Measurements from ENCODE around the gene DERA. TPM values are rescaled to one million over a fixed set of nuclear protein-coding genes. Genes with fewer than 3 reads are reported as not detected.

Gene DERA
- total RNA-seq, 1 donor from 2014 or later: 41.9 TPM

DNA sequence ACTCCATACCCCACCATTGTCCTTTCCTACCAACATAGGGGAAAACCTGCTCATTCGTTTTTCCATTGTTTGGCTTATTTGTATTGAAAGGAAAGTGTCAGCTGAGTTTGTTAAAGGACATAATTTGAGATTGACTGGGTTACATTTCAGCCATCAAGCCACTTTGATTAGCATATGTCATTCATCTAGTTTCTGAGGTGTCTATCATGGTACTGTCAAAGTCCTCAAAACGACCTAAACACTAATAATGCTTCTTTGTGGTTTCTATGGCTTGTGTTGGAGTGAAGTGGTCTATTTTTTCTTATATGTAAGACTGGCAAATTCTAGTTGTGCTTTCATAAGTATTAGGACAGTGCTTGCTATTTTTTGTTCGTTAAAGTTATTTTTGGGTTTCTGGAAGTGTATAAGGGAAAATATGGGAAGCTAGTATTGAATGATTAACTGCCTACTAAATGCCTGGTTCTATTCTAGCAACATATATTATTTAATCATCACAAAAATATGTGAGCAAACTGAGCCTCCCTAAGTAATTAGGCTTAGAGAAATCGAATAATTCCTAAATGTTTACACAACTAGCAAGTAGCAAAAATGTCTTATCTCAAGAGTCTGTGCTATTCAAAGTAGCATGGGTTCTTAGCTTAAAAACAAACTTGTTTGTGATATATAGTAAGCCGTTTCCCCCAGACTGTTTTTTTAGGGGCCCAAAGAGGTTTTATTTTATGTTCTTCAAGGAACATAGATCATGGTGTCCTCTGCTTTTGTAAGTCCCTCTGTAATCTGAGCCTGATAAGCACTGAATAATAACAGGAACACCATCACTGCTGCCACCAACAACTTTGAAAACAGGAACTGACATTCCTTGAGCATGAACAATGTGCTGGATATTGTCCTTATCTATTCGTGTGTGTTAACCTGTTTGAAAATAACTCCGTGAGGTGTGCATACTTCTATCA lies 67.1 kb downstream of the DERA start:
- Mint-ChIP-seq H3K36me3 (ENCODE audit: insufficient read depth) (peaks cover 5% of the 10 kb centered on the region), H3K4me3 (ENCODE audit: low read depth) (no peak overlapping the region), H3K27ac (peak overlapping the region; percentile 33), H3K9me3 (ENCODE audit: low read depth) (no peaks in the 10 kb centered on the region), H3K4me1 (ENCODE audit: low read depth) (peaks cover 25% of the 10 kb centered on the region), H3K27me3 (no peaks in the 10 kb centered on the region)
- TF ChIP-seq CTCF (IDR thresholded peaks at IDR 0.05; ENCODE audit: unreplicated experiment): no peak
- DNase-seq (ENCODE audit: low spot score, unreplicated experiment): no peak

DNA sequence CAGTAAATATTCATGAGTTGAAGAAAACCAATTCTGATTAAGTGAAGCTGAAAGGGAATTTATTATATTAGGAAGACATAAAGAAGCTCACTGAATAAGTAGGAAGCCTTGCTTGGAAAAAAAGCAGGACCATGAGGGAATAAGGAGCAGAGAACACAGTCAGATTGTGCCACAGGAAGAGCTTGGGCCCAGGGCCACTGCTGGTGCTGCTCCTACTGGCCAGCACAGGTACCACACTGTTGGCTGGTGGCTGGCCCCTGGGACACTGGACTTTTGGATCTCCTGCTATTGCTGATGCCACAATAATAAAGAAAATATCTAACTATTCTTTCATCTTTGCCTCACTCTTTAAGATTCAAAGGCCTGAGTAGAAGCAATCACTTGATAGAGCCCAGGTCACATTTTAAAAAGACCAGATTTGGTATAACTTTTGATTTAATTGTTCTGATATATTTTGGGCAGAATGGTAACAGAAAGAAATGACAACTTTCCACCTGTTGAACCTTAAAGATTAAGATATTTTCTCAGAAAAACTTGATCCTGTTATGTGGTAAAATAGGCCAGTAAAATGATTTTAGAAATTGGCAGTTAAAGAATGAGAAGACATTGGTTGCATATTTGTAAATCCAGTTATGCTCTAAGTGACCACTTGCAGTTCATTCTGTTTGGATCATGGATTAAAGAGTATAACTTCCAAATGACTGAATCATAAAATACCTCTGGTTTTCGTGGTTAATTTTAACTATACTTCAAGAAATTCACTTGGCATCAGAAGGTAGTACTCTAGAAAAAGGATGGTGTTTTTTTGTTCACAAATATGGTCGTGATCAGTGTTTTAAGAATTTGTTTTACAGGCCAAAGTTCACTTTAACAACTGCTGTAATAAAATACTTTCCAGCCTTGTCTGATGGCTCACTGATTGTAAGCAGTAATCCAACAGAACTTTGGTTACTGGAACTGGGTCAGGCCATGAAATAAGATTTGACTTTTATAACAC lies 68.3 kb downstream of the DERA start:
- peak; percentile 66 for TF ChIP-seq CTCF (IDR thresholded peaks at IDR 0.05; ENCODE audit: unreplicated experiment)
- no peak overlapping the region for H3K4me3 Mint-ChIP-seq (ENCODE audit: low read depth)
- H3K27ac Mint-ChIP-seq: peak overlapping the region; percentile 33
- DNase-seq (ENCODE audit: low spot score, unreplicated experiment): no peak
- H3K36me3 Mint-ChIP-seq (ENCODE audit: insufficient read depth): peaks cover 11% of the 10 kb centered on the region
- no peaks in the 10 kb centered on the region for H3K27me3 Mint-ChIP-seq
- peaks cover 27% of the 10 kb centered on the region for H3K4me1 Mint-ChIP-seq (ENCODE audit: low read depth)
- no peaks in the 10 kb centered on the region for H3K9me3 Mint-ChIP-seq (ENCODE audit: low read depth)

- TF ChIP-seq CTCF (IDR thresholded peaks at IDR 0.05; ENCODE audit: unreplicated experiment): no peak
- no peak for DNase-seq (ENCODE audit: low spot score, unreplicated experiment)
- no peak overlapping the region for H3K4me3 Mint-ChIP-seq (ENCODE audit: low read depth)
- H3K27ac Mint-ChIP-seq: no peak overlapping the region
- peaks cover 33% of the 10 kb centered on the region for H3K4me1 Mint-ChIP-seq (ENCODE audit: low read depth)
- peaks cover 20% of the 10 kb centered on the region for H3K9me3 Mint-ChIP-seq (ENCODE audit: low read depth)
- peaks cover 32% of the 10 kb centered on the region for H3K36me3 Mint-ChIP-seq (ENCODE audit: insufficient read depth)
- H3K27me3 Mint-ChIP-seq: no peaks in the 10 kb centered on the region
These were observed 70.9 kb downstream of the DERA start for GRCh38 chr12:15982071-15982470.

GRCh38 chr12:15982471-15982870 lies 71.3 kb downstream of the DERA start:
- H3K27ac Mint-ChIP-seq: no peak overlapping the region
- peaks cover 21% of the 10 kb centered on the region for H3K9me3 Mint-ChIP-seq (ENCODE audit: low read depth)
- H3K4me3 Mint-ChIP-seq (ENCODE audit: low read depth): no peak overlapping the region
- H3K4me1 Mint-ChIP-seq (ENCODE audit: low read depth): peaks cover 33% of the 10 kb centered on the region
- H3K36me3 Mint-ChIP-seq (ENCODE audit: insufficient read depth): peaks cover 34% of the 10 kb centered on the region
- DNase-seq (ENCODE audit: low spot score, unreplicated experiment): no peak
- TF ChIP-seq CTCF (IDR thresholded peaks at IDR 0.05; ENCODE audit: unreplicated experiment): peak; percentile 50
- H3K27me3 Mint-ChIP-seq: no peaks in the 10 kb centered on the region

DNA sequence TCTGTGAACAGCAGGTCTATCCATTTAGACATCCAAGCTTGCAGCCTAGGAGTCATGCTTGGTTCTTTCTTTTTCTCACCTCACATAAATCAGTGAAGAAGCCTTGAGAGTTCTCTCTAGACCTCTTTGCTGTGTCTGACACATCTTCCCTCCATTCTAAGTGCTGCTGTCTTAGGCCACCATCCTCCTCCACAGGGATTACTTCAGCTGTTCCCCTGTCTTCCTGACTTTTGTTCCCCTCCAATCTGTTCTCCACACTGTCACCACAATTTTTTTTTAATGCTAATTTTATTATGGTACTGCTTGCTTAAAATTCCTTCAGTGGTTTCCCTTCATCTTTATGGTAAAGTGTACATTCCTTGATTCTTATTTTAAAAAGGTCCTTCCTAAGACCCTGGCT lies 71.8 kb downstream of the DERA start:
- Mint-ChIP-seq H3K27ac (no peak overlapping the region), H3K27me3 (no peaks in the 10 kb centered on the region), H3K4me3 (ENCODE audit: low read depth) (no peak overlapping the region), H3K4me1 (ENCODE audit: low read depth) (peaks cover 32% of the 10 kb centered on the region), H3K36me3 (ENCODE audit: insufficient read depth) (peaks cover 35% of the 10 kb centered on the region), H3K9me3 (ENCODE audit: low read depth) (peaks cover 23% of the 10 kb centered on the region)
- no peak for TF ChIP-seq CTCF (IDR thresholded peaks at IDR 0.05; ENCODE audit: unreplicated experiment)
- no peak for DNase-seq (ENCODE audit: low spot score, unreplicated experiment)

All from progenitor cell of endocrine pancreas (in vitro differentiated cells).